ENCODE data around the gene CRYBB3.

DNA sequence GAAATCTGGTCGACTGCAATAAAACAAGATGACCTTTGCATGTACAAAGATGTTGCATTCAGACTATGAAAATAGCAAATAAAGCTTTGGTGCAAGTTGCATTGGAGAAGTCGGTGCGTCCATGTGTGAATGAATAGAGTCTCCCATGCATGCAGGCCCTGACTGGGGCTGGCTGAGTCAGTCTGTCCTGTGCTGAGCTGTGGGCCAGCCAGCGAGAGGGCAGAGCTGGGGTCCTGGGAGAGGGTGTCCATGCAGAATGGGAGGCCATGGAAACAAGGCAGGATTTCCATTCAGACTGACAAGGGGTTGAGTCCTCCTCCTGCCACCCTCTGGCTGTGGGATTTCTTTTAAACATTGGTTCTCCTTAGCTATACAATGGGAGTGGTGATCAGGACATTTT is 2.3 kb upstream of the CRYBB3 start:
- TF ChIP-seq, protein P1, sequence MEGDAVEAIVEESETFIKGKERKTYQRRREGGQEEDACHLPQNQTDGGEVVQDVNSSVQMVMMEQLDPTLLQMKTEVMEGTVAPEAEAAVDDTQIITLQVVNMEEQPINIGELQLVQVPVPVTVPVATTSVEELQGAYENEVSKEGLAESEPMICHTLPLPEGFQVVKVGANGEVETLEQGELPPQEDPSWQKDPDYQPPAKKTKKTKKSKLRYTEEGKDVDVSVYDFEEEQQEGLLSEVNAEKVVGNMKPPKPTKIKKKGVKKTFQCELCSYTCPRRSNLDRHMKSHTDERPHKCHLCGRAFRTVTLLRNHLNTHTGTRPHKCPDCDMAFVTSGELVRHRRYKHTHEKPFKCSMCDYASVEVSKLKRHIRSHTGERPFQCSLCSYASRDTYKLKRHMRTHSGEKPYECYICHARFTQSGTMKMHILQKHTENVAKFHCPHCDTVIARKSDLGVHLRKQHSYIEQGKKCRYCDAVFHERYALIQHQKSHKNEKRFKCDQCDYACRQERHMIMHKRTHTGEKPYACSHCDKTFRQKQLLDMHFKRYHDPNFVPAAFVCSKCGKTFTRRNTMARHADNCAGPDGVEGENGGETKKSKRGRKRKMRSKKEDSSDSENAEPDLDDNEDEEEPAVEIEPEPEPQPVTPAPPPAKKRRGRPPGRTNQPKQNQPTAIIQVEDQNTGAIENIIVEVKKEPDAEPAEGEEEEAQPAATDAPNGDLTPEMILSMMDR (IDR thresholded peaks at IDR 0.05) = no peak
- TF ChIP-seq POLR2A (IDR thresholded peaks at IDR 0.05) = no peak

All from lower leg skin (tissue), 3 donors.